NCI-H2227 (cell line): ENCODE results near the gene SUSD6.
A peak's percentile ranks its signal among the peaks of the same experiment; 100 is the strongest.
"Not testable (repeated sequence)": the region's sequence is repeated elsewhere in the genome, so short reads cannot be mapped to it uniquely, and the experiment has no call there.

Experiments
- DNase-seq: peaks from one replicate; lab custom pipeline; 2025; ENCODE audit not compliant: unreplicated experiment; lab: John Stamatoyannopoulos, UW

SUSD6 gene

GRCh38 chr14:69620211-69620611, 8.8 kb downstream of the SUSD6 start:
- DNase-seq = no peak

- no peak for DNase-seq
Observed at GRCh38 chr14:69620981-69621380, 9.6 kb downstream of the SUSD6 start.

GRCh38 chr14:69624136-69624535, 12.7 kb downstream of the SUSD6 start:
- no peak for DNase-seq

GRCh38 chr14:69625299-69626131, 14.1 kb downstream of the SUSD6 start:
- no peak for DNase-seq

- DNase-seq = no peak
Observed at GRCh38 chr14:69626132-69626500, 14.7 kb downstream of the SUSD6 start.

- peak; percentile 21 for DNase-seq
Observed at GRCh38 chr14:69629225-69630127, 18.1 kb downstream of the SUSD6 start.

GRCh38 chr14:69630360-69630759, 19.0 kb downstream of the SUSD6 start:
- no peak for DNase-seq

- no peak for DNase-seq
Observed at GRCh38 chr14:69631509-69631908, 20.1 kb downstream of the SUSD6 start.

GRCh38 chr14:69632164-69632563, 20.8 kb downstream of the SUSD6 start:
- DNase-seq = no peak

GRCh38 chr14:69632593-69633151, 21.3 kb downstream of the SUSD6 start:
- DNase-seq = no peak

- DNase-seq = no peak
Observed at GRCh38 chr14:69633238-69633637, 21.8 kb downstream of the SUSD6 start.

GRCh38 chr14:69635981-69636639, 24.7 kb downstream of the SUSD6 start:
- peak; percentile 23 for DNase-seq

- no peak for DNase-seq
Observed at GRCh38 chr14:69636718-69637480, 25.5 kb downstream of the SUSD6 start.

GRCh38 chr14:69637503-69638031, 26.2 kb downstream of the SUSD6 start:
- peak; percentile 38 for DNase-seq

- DNase-seq = no peak
Observed at GRCh38 chr14:69640931-69641330, 29.5 kb downstream of the SUSD6 start.

GRCh38 chr14:69642212-69642793, 30.9 kb downstream of the SUSD6 start:
- not testable (repeated sequence) for DNase-seq

GRCh38 chr14:69643430-69644200, 32.2 kb downstream of the SUSD6 start:
- no peak for DNase-seq

GRCh38 chr14:69644814-69645213, 33.4 kb downstream of the SUSD6 start:
- no peak for DNase-seq

- DNase-seq = no peak
Observed at GRCh38 chr14:69647213-69647612, 35.8 kb downstream of the SUSD6 start.
